HG02610 (cell line): ENCODE results near the gene ACACA.

Experiments used
- ATAC-seq: cut with Tn5 transposase; IDR thresholded peaks from one replicate; pipeline ENCODE4 v1.9.1; 2021; ENCODE audit warnings: mild to moderate bottlenecking, moderate library complexity; ENCODE audit not compliant: unreplicated experiment

The ACACA gene

DNA sequence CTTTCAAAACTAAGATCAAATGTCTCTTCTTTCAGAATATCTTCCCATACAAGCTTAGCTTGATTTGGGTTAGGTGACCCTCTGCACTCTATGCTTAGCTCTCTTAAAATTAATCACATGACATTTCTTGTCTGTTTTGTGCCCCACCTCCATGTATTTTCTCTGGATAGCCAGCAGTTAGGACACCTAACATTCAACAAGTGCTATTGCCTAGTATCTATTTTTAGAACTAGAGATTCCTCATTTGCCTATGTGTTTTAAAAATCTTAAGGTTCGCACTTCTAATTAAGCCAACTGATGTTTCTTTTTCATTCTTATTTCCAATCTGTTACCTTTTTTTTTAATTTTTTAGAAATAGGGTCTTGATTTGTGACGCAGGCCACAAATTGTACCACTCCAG lies 160.6 kb downstream of the ACACA start:
- ATAC-seq: no peak

DNA sequence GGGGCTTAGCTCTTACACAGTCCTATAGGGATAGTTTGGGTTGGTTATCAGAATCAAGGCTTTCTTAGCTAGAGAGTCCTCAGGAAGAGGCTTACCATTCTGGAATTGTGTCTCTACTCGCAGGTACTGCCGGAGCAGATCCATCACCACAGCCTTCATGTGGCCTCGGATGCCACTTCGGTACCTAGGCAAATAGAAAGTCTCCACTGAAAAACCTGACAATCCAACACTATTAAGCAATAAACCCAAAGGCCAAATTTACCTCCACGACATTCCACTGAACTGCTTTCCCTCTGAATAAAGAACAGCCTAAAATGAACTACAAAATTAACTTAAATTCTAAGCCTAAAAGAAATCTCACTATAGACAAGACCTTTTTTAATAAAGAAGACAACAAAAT lies 166.3 kb downstream of the ACACA start:
- no peak for ATAC-seq

DNA sequence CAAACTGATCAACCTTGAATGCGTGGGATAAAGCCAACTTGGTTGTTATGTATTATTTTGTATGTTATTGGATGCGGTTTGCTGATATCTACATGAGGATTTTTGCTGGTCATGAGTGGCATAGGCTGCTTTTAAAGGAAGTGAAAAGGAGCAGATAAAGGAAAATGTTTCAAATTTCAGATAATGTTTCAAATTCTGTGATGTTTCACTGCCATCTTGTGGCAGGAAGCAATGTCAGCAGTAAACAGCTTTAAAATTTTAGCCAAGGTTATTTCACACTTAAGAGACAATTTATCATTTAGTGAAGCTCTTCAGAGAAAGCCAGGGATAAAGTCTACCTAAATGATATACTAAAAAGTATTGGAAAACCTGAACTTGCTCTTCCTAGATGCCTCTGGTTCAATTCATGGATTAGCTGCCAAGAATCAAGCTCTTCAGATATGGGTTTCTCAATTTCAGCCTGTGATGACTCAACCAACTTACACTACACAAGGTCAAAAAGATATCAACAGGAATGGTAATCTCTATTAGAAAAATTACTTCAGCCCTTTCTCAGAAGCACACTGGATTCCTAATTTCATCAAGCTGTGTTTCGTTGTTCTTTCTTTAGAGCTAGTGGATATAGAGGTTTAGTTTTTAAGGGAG lies 166.8 kb downstream of the ACACA start:
- ATAC-seq: no peak

DNA sequence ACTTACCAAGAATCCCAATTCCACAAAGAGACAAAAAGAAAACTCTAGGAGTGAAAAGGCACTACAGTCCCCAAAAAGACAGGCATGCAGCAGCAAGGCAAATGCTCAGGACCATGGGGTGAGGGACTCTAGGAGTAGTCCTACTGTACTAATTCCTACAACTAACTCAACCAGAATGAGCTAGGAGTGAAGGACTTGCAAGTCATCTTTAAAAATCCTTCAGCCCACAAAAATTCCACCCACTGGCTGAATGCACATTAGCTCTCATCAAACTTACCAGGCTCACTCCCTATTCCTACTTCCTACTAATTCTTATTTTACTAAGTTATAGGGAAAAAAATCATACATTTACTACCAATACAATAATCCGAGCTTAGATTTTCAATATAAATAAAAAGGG lies 172.5 kb downstream of the ACACA start:
- ATAC-seq: no peak

DNA sequence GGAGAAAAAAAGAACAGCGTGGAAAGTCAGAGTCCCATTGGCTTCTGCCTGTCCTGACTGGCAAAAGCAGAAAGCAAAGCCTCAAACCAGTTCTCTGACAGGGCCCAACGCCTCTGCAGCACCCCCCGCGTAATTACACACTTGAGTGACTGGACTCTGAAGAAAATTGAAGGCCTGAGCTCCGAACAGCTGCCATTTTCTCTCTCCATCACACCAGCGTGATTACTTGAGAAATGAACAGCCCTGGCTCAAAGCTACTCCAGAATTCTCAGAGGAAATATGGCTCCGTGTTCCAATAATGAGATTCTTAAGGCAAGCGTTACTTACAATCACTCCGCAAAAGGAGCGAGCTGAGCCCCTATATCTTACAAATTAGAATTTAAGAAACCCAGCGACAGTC lies 173.6 kb downstream of the ACACA start:
- ATAC-seq: no peak

DNA sequence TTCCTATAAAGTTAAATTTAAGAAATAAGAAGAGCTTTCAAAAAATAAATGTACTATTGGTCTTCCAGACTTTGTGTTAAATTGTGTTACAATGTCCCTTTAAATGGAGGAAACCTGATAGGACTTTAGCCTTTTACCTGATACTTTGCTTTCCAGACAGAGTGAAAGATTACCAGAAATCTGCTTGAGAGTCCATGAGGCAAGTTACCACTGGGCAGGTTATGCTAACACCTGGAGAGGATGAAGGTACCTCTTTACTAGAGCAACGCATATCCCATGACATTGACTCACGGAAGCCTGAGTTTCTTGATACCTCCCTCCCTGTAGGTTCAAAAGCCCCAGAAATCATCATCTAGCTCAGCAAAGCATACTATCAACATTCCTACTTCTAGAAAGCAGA lies 174.7 kb downstream of the ACACA start:
- ATAC-seq: no peak

DNA sequence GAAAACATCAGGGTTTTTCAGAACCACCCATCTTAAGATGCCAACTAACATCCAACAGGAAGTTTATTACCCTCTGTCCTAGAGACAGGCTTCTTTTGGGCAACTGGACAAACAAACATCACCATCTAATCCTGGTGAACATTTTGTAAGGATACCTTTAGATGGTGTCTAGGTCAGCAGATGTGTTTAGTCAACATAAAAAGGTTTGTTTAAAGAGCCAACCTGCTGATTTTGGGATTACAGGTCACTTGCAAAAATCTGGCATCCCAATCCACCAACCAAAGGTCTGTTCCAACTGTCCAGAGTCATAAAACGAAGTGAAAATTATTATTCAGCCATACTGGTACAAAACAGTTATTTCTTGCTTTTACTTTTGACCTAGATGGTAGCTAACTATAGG lies 176.0 kb downstream of the ACACA start:
- ATAC-seq: no peak

DNA sequence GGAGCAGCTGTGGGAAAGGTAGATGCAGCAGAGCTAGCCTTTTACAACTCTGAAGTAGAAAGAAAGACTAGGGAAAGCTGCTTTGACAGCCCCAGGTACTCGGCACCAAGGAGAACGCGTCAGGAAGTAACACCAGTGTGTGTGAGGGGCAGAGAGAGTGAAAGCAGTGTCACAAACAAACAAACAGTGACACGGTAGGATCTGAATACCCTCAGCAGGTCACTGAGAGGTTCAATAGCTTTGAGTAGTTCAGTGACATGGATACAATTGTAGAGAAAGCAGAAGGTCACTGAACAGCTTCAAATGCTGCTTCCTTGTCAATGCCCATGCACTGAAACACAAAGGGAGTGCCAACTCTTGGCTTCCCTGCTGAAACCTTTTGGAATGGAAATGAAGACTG lies 181.2 kb downstream of the ACACA start:
- no peak for ATAC-seq

DNA sequence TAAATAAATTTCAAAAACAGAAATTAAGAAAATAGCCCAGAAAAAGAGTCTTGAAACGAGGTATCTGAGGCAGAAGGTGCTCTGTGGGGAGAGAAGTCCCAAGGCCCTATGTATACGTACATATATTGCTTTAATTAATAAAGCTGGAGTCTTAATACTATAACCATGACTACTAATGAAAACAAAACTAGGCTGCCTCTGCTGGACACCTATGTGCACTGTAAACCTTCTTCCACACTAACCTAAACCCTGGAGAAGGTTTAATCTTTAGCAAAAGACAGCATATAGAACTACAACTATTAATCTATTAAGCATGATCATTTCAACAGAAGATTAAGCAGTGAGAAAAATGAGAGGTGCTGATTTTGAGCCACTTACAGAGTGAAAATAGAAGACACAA lies 184.8 kb downstream of the ACACA start:
- ATAC-seq: no peak

DNA sequence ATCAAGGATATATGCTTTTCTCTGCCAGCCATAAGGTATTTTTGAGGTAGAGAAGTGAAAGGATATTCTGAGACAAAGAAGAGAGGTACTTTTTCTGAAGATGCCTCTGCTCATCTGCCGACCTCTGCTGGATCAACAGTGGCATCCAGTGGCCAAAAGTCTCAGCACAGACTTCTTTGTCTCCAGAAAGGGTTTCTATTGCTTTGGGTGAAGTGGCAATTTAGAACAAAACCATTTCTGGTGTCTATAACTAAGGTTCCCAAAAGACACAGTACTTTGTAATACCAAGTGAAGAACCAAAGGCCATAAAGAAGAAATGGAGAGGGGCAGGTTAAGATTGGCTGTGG lies 186.1 kb downstream of the ACACA start:
- no peak for ATAC-seq

DNA sequence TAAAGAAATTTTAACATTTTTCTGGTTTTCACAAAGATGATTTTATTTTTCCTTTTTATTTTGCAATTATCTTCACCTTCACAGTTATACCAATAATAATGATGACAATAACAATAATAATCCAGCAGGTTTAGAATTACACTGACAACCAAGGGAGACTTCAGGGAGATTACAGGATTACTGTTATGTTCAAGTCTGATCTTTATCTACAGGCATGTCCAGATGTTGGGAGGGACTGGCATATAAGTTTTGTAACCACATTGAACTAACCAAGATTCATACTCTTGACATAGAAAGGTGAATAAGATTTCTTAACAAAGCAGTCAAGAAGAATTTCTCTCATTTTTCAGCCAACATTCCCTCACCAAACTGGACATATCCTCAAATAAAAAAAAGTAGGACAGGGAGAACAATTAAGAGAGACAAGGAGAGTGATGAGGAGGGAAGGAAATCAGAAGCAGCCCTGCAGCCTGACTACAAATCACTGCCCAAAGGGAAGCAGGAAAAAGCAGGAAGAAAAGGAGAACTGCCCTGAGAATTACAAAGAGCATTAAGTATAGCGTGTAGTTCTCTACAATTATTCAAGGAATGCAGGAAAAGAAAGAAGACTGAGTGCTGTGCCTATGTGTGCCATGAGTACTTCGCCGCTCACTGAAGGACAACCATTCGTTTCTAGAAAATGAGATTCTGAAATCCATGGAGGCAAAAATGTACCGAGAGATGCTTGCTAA lies 186.6 kb downstream of the ACACA start:
- no peak for ATAC-seq

DNA sequence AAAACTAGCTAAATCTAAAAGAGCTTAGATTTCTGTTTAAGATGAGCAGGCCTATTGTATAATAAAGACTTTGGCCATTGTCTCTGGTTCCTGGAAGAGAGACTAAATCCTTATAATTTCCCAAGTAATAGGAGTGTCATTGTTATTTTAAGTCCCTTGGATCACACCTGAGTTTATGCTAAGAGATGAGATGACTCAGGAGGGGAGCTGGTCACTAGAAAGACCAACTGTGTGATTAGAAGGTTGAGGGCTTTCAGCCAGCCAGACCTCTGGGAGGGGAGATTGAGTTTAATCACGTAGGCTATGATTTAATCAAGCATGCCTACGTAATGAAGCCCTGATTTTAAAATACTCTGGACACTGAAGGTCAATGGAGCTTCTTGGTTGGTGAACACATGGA lies 187.8 kb downstream of the ACACA start:
- no peak for ATAC-seq

DNA sequence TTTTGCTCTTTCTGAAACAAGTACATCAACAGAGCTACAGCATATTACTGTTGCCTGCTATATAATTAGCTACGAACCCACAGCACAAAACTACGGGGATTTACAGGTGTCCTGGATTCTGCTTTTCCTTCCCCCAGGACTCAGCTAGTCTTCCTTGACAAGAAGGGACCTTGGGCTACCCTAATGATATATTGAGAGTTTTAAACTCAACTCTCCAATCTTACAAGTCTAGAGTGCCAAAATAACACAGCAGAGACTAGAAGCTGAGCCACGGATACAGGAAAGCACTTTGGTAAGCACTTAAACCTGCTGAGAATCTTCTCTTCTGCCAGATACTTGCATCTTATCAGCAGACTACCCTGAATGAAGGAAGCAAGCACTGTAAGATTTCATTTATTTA lies 192.2 kb downstream of the ACACA start:
- no peak for ATAC-seq

DNA sequence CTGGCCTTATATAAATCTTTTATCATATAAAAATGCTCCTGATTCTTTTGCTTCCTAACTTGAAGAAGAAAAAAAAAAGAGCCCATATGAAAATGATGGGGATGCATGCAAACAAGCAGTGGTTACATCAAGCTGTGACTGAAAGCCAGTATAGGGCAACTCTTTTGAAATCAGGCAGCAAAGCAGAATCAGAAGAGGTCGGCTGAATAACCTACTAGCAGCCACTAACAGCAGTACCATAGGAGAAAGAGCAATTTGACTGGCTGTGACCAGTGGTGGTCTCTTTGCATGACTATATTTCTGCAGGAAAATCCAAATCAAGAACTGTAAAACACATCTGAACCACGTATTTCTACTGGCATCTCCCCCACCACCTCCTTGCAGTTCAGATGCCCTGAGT lies 192.7 kb downstream of the ACACA start:
- no peak for ATAC-seq

DNA sequence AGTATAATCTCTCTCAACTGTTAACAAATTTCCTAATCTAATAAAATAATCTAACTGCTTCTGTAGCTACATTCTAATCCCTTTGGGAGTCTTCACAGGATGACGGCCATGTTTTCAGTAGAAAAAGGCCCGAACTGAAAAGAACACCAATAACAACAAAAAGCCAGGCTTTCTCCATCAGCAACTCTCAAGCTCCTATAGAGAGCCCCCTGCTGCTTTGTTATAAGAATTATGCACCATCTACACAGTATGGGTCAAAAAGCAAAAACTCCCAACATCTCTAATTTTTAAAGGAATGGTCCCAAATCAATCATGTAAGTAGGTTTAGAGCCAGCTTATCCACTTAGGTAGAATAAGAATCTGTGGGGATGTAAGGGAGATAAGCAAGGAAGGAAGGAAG lies 194.5 kb downstream of the ACACA start:
- ATAC-seq: no peak

DNA sequence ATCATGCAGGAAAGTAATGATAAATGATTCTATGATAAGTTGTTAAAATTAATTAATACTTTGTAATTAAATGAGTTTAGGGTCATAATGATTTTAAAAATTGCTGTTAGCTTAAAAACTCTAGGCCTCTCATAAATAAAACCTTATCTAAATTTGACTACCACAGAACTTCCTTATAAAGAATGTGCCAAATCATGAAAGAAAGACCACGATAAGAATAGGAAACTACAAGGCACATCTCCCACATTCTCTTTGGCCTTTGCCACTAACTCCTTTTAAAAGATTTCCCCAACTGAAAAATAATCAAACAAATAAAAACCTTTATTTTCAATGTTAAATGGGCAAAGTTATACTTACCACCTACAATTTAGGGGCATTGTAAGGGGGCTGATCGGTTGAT lies 195.5 kb downstream of the ACACA start:
- no peak for ATAC-seq

DNA sequence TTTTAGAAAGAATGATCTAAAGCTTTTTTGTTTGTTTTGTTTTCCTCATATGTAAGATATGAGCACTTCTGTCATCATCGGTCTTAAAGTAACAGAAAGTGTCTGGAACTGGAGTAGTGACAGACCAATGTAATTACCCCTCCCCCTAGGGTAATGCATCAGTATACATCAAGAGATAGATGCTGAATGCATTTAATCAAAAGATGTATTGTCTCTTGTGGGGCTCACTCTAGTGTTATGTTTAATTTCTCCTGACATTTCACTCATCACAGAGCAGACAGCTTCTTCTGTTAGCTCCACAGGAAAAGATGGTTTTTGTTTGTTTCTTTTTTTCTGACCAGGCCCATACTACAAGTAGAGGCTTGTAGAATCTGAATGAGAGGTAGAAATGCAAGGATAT lies 199.5 kb downstream of the ACACA start:
- no peak for ATAC-seq

DNA sequence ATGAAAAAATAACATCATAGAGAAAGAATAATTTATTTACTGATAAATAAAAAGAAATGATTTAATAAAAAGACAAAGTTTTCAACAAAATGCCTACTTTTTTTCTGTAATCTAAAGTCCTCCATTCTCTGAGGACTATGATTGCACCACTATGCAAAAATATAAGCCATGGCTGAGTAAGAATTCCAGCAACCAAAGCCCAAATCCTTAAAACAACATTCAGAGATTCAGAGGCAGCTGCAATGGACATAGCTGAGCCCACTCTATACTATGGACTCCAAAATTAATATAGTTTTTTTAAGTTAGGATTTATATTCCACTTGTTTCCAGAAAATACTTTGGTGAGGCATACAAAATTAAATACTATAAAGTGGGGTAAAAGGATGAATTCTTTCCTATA lies 200.3 kb downstream of the ACACA start:
- no peak for ATAC-seq

DNA sequence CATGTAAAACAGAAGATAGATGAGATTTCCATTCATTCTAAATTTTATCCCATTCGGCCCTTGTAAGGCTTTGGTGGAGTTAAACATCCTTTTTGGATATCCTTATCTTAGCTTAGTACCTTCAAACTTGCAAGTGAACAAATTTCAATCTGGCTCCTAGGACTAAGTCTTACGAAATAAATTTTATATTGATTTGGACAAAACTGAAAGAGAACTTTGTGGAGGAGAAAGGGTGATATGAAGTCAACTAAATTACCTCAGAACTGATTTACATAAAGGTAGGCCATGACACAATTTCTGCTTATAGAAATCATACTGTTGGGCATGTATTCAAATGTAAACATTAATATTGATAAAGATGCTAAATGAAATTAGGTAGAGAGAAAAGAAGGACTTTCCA lies 206.1 kb downstream of the ACACA start:
- no peak for ATAC-seq

DNA sequence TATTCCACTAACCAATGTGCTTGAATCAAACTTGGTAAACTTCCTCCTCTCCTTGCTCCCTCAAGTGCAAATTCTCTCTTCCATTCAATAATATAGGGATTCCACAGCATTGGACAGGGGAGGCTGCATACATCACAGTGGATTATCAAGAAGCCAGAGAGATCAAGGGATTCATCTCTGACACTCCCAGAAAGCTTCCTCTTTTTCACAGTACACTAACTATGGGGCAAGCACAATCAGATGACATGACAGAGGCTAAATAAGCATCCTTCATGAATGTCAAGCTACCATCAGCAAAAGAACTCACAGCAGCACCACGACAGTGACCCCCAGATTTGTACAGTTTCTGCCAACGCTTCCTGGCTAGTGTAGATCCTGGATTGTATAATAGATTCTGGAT lies 209.3 kb downstream of the ACACA start:
- no peak for ATAC-seq

DNA sequence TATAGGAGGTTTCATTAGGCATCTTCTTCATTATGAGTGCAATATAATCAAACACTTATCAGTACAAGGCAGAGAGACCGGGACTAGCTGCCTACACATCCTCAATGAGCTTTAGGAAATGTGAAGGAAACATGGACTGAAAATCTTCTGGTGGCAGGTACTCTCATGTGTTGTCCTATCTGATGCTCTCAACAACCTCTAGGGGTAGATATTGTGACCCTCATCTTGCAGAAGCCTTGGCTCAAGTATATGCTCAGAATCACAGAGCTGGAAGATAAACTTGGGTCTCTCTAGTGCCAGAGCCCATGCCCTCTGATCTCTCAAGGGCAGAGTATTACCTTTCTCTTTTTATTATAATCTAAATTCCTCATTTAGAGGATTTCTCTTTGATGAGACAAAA lies 212.4 kb downstream of the ACACA start:
- no peak for ATAC-seq

DNA sequence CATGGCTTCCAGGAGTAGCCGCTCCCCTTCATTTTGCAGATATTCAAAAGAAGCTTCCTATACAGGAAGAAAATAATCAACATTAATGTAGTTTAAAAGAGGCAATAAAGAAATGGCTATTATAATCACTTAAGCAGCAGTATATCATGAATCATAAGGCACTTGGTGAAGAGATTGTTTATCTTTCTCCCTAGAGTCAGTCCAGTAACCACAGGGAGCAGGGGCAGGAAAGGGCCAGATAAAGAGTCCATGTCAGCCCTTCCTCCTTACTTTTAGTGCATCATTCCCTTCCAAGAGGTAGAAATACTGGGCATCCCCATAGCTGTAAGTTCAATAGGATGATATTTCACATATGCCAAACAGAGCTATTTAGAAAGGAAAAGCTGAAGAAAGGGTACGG lies 215.4 kb downstream of the ACACA start:
- no peak for ATAC-seq

DNA sequence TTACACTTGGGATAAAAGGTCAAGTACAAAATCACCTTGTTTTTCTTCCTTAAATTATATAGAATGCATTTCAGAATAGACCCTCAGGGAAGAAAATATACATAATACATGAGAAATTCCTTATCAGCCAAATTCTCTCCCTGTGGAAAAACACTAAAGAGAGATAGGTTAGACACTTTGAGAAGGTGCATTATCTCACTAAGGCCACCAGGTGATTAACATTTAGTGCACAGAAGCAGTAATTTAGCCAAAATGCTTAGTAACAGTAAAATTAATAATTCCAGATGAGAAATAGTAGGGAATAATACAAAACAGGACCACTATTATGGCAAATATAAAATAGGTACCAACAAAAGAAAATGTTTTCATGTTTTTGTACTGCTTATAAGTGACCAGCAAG lies 216.1 kb downstream of the ACACA start:
- no peak for ATAC-seq
